GM12892 (cell line): ENCODE measurements around the gene SETD6.

ENCODE experiments used
- POLR2A ChIP-seq: IDR thresholded peaks from 2 replicates; pipeline ENCODE4 v1.6.1; 2011; ENCODE audit warnings: low read depth, low read length, control low read depth
- POLR2AphosphoS5 ChIP-seq: IDR thresholded peaks from 2 replicates; pipeline ENCODE4 v1.6.1; 2011; ENCODE audit warnings: low read depth, low read length, control low read depth

- TF ChIP-seq POLR2A (no peak), POLR2AphosphoS5 (no peak)
Measured at GRCh38 chr16:58481931-58482330, 33.4 kb upstream of the SETD6 start.
